ENCODE measurements around the gene FANCL.
"Not testable (repeated sequence)": the region's sequence is repeated elsewhere in the genome, so short reads cannot be mapped to it uniquely, and the experiment has no call there.

FANCL gene

GRCh38 chr2:58240670-58241545 is at the start of gene FANCL:
TSS of gene FANCL (minus strand) at chr2:58241325. CDS start at chr2:58241313, 12 bp downstream.
- DNase-seq (ENCODE audit: low read depth): peak; percentile 67

GRCh38 chr2:58289029-58289428 is 47.9 kb upstream of the FANCL start:
- no peak for DNase-seq (ENCODE audit: low read depth)

GRCh38 chr2:58283931-58284330 is 42.8 kb upstream of the FANCL start:
- no peak for DNase-seq (ENCODE audit: low read depth)

DNA sequence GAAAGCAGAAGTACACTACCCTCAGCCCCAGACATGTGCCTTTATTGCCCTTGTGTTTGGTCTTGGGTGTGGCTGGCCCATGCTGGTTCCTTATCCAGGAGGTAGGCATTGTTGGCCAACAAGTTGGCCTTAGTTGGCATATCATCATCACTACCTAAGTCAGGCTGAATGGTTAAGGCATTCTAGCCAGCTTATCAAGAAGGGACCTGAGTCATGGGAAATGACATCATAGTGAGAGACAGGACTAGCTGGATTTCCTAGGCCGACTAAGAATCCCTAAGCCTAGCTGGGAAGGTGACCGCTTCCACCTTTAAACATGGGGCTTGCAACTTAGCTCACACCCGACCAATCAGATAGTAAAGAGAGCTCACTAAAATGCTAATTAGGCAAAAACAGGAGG is 34.0 kb upstream of the FANCL start:
- not testable (repeated sequence) for DNase-seq (ENCODE audit: low read depth)

- no peak for DNase-seq (ENCODE audit: low read depth)
Measured at GRCh38 chr2:58271826-58272225, 30.7 kb upstream of the FANCL start.

DNA sequence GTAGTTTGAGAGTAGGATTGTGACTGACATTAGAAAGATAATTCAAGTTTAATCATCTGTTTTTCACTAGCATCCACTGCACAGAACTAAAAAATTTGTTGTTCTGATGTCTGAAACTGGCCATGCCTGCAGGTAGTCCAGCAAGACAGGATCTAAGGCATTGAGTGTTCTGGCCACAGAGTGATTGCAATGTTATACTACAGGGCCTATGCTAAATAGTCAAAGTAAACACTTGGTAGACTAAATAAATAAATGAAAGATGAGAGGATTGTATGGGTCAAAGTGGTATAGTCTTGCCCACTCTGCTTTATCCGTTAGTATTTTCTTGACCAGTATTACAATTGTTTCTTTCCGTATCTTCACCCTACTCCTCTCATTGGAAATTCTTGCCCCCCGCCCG is 27.6 kb upstream of the FANCL start:
- DNase-seq (ENCODE audit: low read depth): no peak

- DNase-seq (ENCODE audit: low read depth): no peak
Measured at GRCh38 chr2:58266211-58266610, 25.1 kb upstream of the FANCL start.

DNA sequence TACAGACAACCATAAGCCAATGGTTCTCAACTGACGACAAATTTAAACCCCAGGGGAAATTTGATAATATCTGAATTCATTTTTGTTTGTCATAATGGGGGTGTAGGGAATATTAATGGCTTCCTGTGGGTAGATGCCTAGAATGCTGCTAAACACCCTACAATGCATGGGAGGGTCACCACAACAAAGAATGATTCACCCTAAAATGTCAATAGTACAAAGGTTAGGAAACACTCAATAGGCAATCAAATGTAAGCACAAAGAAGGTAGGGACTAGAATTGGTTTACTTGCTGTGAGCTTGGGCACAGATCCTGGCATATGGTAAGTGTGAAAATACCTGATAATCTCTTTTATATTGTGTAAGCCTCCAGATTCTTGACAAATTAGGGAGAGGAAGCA is 20.1 kb upstream of the FANCL start:
- no peak for DNase-seq (ENCODE audit: low read depth)

GRCh38 chr2:58258456-58258855 is 17.3 kb upstream of the FANCL start:
- DNase-seq (ENCODE audit: low read depth): not testable (repeated sequence)

- DNase-seq (ENCODE audit: low read depth): not testable (repeated sequence)
Measured at GRCh38 chr2:58251331-58252201, 10.4 kb upstream of the FANCL start.

- DNase-seq (ENCODE audit: low read depth): no peak
Measured at GRCh38 chr2:58241546-58241864, 380 bp upstream of the FANCL start.

- no peak for DNase-seq (ENCODE audit: low read depth)
Measured at GRCh38 chr2:58239243-58239925, 1.7 kb downstream of the FANCL start.

- DNase-seq (ENCODE audit: low read depth): no peak
Measured at GRCh38 chr2:58237741-58238140, 3.4 kb downstream of the FANCL start.

DNA sequence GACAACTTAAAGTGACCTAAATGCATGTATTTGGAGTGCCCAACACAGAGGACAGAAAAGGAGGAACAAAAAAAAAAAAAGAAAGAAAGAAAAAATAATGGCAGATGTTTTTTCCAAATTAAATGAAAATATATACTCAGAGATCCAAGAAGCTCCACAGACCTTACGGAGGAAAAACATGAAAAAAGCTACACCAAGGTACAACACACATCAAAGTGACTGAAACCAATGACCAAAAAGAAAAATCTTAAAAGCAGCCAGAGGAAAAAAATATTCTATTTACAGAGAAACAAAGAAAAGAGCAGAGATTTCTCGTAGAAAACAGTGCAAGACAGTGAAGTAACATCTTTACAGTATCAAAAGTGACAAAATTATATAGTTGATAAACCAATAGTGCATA is 5.1 kb downstream of the FANCL start:
- no peak for DNase-seq (ENCODE audit: low read depth)

DNA sequence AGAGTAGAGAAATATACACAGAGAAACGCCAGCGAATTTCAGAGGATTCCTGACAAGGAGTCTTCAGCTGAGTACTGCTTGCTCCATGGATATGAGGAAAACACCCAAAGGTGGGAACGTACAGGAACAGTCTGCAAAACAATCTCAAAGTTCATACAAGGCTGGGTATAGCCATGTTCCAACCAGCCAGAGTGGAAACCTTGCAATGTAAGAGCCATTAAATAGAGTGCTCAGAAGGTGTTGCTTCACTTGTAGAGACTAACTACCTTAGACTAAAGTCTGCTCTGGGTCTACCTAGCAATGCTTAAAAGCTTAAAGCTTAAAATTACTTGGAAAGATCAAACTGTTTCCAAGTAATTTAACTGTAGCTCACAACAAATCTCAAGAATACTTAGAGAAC is 6.0 kb downstream of the FANCL start:
- no peak for DNase-seq (ENCODE audit: low read depth)

GRCh38 chr2:58228299-58228698 is 12.8 kb downstream of the FANCL start:
- DNase-seq (ENCODE audit: low read depth): no peak

- no peak for DNase-seq (ENCODE audit: low read depth)
Measured at GRCh38 chr2:58227171-58227917, 13.8 kb downstream of the FANCL start.

- DNase-seq (ENCODE audit: low read depth): no peak
Measured at GRCh38 chr2:58221909-58222308, 19.2 kb downstream of the FANCL start.

DNA sequence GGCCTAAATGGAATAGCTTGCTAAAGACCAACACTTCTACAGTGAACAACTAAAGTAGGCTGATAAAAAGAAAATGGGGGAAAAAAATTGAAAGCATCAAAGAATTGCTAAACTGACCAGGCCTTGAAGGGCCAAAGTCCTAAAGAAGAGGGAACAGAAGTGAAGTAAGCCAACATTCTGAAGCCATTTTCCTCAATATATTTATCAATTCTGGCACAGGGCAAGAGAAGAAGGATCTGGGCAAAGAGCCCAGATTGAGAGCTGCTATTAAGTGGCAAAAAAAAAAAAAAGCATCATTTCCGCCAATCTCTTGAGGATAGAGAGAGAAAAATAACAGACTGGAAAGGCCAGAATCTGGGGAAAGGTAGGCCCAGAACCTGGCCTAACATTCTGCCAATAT is 25.7 kb downstream of the FANCL start:
- DNase-seq (ENCODE audit: low read depth): no peak

GRCh38 chr2:58210951-58211568 is 30.1 kb downstream of the FANCL start:
- DNase-seq (ENCODE audit: low read depth): not testable (repeated sequence)

DNA sequence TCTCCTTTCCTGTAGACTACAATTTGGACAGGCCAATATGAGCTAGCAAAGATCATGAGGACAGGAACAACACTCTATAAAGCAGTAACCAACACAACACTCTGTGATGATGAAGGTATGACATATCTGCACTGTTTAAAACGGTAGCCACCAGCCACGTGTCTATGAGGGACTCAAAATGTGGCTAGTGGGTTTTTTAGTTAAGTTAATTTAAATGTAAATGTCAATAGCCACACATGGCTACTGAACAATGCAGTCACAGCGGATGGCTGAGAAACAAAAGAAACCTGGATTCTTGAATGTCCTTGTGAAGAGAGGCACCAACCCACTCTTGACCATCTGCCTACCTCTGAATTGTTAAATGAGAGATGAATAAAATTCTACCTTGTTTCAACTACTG is 33.9 kb downstream of the FANCL start:
- DNase-seq (ENCODE audit: low read depth): no peak

Measured in fibroblast of the conjunctiva (primary cell).